Vagina (tissue), 2 donors: ENCODE results near the gene KANK4.

Experiments used
- POLR2A ChIP-seq, 2 donors: fragments of 450-650 bp; IDR thresholded peaks; one replicate each; pipeline ENCODE4 v1.6.1; 2017; ENCODE audit warnings: antibody characterized with exemption in 2 of 2, mild to moderate bottlenecking in 2 of 2, moderate library complexity in 2 of 2
- TF ChIP-seq, protein P1 (sequence below), 3 experiments: fragments of 450-650 bp in 2 of 3; fragments of 200-600 bp in 1 of 3; sonication (generic) in 1 of 3; IDR thresholded peaks; one replicate each; pipeline ENCODE4 v1.5.1; 2017 to 2019; ENCODE audit warnings: antibody characterized with exemption in 3 of 3, mild to moderate bottlenecking in 2 of 3, moderate library complexity in 2 of 3

DNA sequence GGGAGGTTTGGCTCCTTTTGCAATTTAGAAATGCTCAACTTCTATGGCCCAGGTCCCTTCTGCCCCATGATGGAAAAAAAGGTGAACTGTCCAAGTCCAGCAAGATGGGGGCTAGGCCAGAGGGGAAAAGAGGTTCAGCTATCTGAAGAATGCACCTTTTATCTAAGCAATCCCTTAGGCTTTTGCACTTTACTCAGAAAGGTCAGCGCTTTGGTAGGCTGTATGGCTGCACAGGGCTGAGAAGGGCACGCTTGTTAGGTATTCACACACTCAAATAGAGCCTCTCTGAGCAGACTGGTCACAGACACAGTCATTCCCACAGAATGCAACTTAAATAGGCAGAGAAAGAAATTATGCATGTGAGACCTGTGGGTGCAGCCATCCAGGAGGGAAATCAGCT is 31.0 kb downstream of the KANK4 start:
- no peak for TF ChIP-seq POLR2A (IDR thresholded peaks at IDR 0.05)
- TF ChIP-seq, protein P1, sequence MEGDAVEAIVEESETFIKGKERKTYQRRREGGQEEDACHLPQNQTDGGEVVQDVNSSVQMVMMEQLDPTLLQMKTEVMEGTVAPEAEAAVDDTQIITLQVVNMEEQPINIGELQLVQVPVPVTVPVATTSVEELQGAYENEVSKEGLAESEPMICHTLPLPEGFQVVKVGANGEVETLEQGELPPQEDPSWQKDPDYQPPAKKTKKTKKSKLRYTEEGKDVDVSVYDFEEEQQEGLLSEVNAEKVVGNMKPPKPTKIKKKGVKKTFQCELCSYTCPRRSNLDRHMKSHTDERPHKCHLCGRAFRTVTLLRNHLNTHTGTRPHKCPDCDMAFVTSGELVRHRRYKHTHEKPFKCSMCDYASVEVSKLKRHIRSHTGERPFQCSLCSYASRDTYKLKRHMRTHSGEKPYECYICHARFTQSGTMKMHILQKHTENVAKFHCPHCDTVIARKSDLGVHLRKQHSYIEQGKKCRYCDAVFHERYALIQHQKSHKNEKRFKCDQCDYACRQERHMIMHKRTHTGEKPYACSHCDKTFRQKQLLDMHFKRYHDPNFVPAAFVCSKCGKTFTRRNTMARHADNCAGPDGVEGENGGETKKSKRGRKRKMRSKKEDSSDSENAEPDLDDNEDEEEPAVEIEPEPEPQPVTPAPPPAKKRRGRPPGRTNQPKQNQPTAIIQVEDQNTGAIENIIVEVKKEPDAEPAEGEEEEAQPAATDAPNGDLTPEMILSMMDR (IDR thresholded peaks at IDR 0.05): no peak
